ENCODE results near the gene CRTAP.
"Not testable (repeated sequence)": the region's sequence is repeated elsewhere in the genome, so short reads cannot be mapped to it uniquely, and the experiment has no call there.

The CRTAP gene

GRCh38 chr3:33100229-33100628 is 13.6 kb upstream of the CRTAP start:
- DNase-seq, result no peak

- no peak for DNase-seq
Observed at GRCh38 chr3:33103034-33103433, 10.8 kb upstream of the CRTAP start.

- no peak for DNase-seq
Observed at GRCh38 chr3:33103480-33103879, 10.3 kb upstream of the CRTAP start.

- no peak for DNase-seq
Observed at GRCh38 chr3:33104803-33105202, 9.0 kb upstream of the CRTAP start.

GRCh38 chr3:33105341-33105948 is 8.4 kb upstream of the CRTAP start:
- DNase-seq, result no peak

- DNase-seq, result not testable (repeated sequence)
Observed at GRCh38 chr3:33106854-33107253, 7.0 kb upstream of the CRTAP start.

- DNase-seq, result no peak
Observed at GRCh38 chr3:33111581-33111980, 2.2 kb upstream of the CRTAP start.

- no peak for DNase-seq
Observed at GRCh38 chr3:33114622-33115023, 809 bp downstream of the CRTAP start.

GRCh38 chr3:33115024-33115768 is 1.4 kb downstream of the CRTAP start:
- DNase-seq, result no peak

- no peak for DNase-seq
Observed at GRCh38 chr3:33117461-33117860, 3.6 kb downstream of the CRTAP start.

GRCh38 chr3:33119891-33120290 is 6.1 kb downstream of the CRTAP start:
- no peak for DNase-seq

GRCh38 chr3:33122991-33123390 is 9.2 kb downstream of the CRTAP start:
- no peak for DNase-seq

- DNase-seq, result no peak
Observed at GRCh38 chr3:33124638-33125037, 10.8 kb downstream of the CRTAP start.

GRCh38 chr3:33125840-33126239 is 12.0 kb downstream of the CRTAP start:
- DNase-seq, result no peak

GRCh38 chr3:33128706-33129105 is 14.9 kb downstream of the CRTAP start:
- no peak for DNase-seq

GRCh38 chr3:33130144-33130543 is 16.3 kb downstream of the CRTAP start:
- DNase-seq, result no peak

GRCh38 chr3:33131331-33132018 is 17.7 kb downstream of the CRTAP start:
- DNase-seq, result peak in 1 of 2 experiments; percentile 30

- no peak for DNase-seq
Observed at GRCh38 chr3:33132019-33132360, 18.2 kb downstream of the CRTAP start.

GRCh38 chr3:33134026-33134625 is 20.3 kb downstream of the CRTAP start:
- no peak for DNase-seq

GRCh38 chr3:33137691-33138090 is 23.9 kb downstream of the CRTAP start:
- DNase-seq, result no peak

- not testable (repeated sequence) for DNase-seq
Observed at GRCh38 chr3:33139006-33139623, 25.3 kb downstream of the CRTAP start.

- DNase-seq, result no peak
Observed at GRCh38 chr3:33139996-33140395, 26.2 kb downstream of the CRTAP start.

- DNase-seq, result no peak
Observed at GRCh38 chr3:33141006-33141405, 27.2 kb downstream of the CRTAP start.

Data from NCI-H187 (cell line).